Renal pelvis (tissue), 4 donors: ENCODE data around the gene UMODL1. TPM values are rescaled to one million over a fixed set of nuclear protein-coding genes. Genes with fewer than 3 reads are reported as not detected.

Experiments
- DNase-seq: peaks from one replicate; pipeline ENCODE4 v3.0.0-alpha.2; 2013
- polyA plus RNA-seq, 3 donors: library from polyadenylated mRNA; unstranded; fragments of 120-200 nt; gene quantifications; one replicate each; pipeline ENCODE4 v1.2.1, GENCODE V29; 2013; ENCODE audit not compliant: insufficient read length in 3 of 3

The UMODL1 gene
- polyA plus RNA-seq, 3 donors = 0.06 to 0.21 (median 0.10) TPM

GRCh38 chr21:42148097-42148496 is 77.0 kb downstream of the UMODL1 start:
- no peak for DNase-seq

- DNase-seq = no peak
These were observed 77.5 kb downstream of the UMODL1 start for GRCh38 chr21:42148584-42148983.

- DNase-seq = no peak
These were observed 78.7 kb downstream of the UMODL1 start for GRCh38 chr21:42149656-42150473.

- DNase-seq = no peak
These were observed 79.5 kb downstream of the UMODL1 start for GRCh38 chr21:42150474-42151085.

GRCh38 chr21:42151148-42151947 is 80.2 kb downstream of the UMODL1 start:
- peak; percentile 42 for DNase-seq

- no peak for DNase-seq
These were observed 80.8 kb downstream of the UMODL1 start for GRCh38 chr21:42151948-42152220.

- no peak for DNase-seq
These were observed 82.0 kb downstream of the UMODL1 start for GRCh38 chr21:42153046-42153686.

GRCh38 chr21:42153746-42154145 is 82.6 kb downstream of the UMODL1 start:
- DNase-seq = no peak

GRCh38 chr21:42154237-42155044 is 83.3 kb downstream of the UMODL1 start:
- no peak for DNase-seq

GRCh38 chr21:42155045-42155855 is 84.1 kb downstream of the UMODL1 start:
- DNase-seq = no peak

- DNase-seq = no peak
These were observed 85.8 kb downstream of the UMODL1 start for GRCh38 chr21:42156690-42157605.

GRCh38 chr21:42157606-42158310 is 86.6 kb downstream of the UMODL1 start:
- DNase-seq = no peak

- no peak for DNase-seq
These were observed 87.7 kb downstream of the UMODL1 start for GRCh38 chr21:42158846-42159245.

GRCh38 chr21:42159560-42160110 is 88.5 kb downstream of the UMODL1 start:
- no peak for DNase-seq

GRCh38 chr21:42160111-42160721 is 89.1 kb downstream of the UMODL1 start:
- no peak for DNase-seq

GRCh38 chr21:42160765-42161164 is 89.6 kb downstream of the UMODL1 start:
- no peak for DNase-seq

GRCh38 chr21:42161401-42161955 is 90.4 kb downstream of the UMODL1 start:
- DNase-seq = no peak
